Measurements from ENCODE around the gene MAEL.

MAEL gene

GRCh38 chr1:167068761-167069160 lies 79.7 kb downstream of the MAEL start:
- in situ Hi-C loops (cut with HindIII; ENCODE audit: low pct_ligation_motif_present, low pct_unique_long_range_greater_than_20kb, low sequenced_read_pairs) = loop anchor here (25.0 kb wide), 1 partner anchor 156 kb away; no protein-coding TSS in a partner anchor
- DNase-seq = no peak

- in situ Hi-C loops (cut with HindIII; ENCODE audit: low pct_ligation_motif_present, low pct_unique_long_range_greater_than_20kb, low sequenced_read_pairs) = loop anchor here (25.0 kb wide), 1 partner anchor 159 kb away; no protein-coding TSS in a partner anchor
- no peak for DNase-seq
Observed at GRCh38 chr1:167071286-167071685, 82.2 kb downstream of the MAEL start.
